Measurements from ENCODE around the gene KCNMA1.

The KCNMA1 gene

GRCh38 chr10:77079592-77080300 is 557.9 kb downstream of the KCNMA1 start:
- peak; percentile 26 for DNase-seq (ENCODE audit: low spot score)

- DNase-seq (ENCODE audit: low spot score), result no peak
These were observed 560.2 kb downstream of the KCNMA1 start for GRCh38 chr10:77077316-77077945.

DNA sequence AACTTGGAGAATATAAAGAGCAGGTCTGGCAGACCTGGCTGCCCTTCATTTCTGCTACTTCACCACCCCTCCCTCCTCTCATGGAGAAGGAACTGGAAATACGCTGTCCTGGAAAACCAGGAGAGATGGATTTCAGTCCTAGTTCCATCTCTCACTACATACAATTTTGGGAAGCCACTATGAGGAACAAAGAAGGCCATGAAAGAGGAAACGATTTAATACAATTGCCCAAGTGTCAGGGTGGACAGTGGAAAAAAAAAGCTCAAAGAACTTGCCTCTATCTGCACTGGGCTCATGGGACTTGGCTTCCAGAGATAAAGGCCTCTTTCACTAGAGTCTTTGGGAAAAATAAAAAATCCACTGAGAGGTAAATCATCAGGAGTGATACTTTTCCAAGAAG is 561.7 kb downstream of the KCNMA1 start:
- no peak for DNase-seq (ENCODE audit: low spot score)

DNA sequence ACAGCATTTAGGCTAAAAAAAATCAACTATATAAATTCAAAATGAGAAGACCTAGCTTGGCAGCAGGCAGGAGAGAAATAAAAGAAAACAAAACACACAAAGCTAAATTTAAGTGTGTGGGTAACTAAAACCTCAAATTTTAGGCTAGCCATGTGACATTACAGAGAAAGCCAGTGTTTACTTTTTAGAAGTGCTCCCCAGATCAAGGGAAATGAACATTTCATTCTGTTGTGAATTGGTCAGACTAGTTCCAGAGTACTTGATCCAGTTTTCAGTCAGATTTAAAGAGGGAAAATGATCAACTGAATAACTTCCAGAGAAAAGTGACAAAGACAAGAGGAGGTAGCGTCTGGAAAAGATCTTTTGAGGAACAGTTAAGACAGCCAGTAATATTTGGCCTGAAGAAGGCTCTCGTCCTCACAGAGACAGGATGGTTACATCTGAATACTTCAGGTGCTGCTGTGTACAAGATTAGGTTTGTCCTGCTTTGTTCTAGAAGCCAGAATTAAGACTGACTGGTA is 563.4 kb downstream of the KCNMA1 start:
- DNase-seq (ENCODE audit: low spot score), result no peak

- no peak for DNase-seq (ENCODE audit: low spot score)
These were observed 564.0 kb downstream of the KCNMA1 start for GRCh38 chr10:77073663-77073960.

GRCh38 chr10:77072836-77073662 is 564.6 kb downstream of the KCNMA1 start:
- no peak for DNase-seq (ENCODE audit: low spot score)

GRCh38 chr10:77072361-77072835 is 565.2 kb downstream of the KCNMA1 start:
- no peak for DNase-seq (ENCODE audit: low spot score)

DNA sequence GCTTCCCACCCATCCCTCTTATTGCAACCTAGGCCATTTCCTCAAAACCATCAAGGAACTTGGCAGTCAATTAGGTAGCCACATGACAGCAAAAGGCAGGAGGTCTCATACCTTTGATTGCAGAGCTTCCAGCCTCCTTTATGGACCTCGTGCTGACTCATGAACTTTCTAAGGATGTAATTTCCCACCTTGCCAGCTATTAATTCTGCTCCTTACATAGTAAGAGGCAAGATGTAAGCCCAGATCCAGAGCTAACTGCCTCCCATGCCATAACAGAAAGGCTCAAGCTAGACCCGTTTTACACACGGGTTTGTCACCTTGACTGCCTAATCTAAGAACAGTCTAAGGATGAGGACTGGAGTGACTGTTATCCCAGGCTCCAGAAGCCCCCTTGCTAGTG is 565.7 kb downstream of the KCNMA1 start:
- DNase-seq (ENCODE audit: low spot score), result no peak

DNA sequence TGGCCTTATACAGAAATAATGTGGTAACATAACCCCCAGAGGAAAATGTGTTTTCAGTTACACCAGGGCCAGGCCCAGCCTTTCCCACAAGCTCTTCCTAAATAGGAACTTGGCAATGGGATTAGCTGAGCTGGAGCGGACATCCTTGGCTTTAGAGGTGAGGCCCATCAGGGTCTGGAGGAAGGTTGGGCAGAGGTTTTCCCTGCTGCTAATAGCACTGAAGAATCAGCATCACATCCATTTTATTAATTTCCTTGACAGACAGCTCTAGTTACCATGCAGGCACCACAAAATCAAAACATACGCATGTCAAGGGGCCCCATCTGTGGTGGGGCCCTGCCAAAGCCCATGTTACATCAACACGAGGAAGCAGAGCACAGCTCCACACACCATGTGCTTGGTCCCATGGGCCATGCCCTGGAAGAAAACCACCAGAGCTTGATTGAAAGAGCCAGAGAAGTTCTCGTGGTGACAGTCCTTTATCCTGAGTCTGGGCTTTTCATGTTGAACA is 566.6 kb downstream of the KCNMA1 start:
- DNase-seq (ENCODE audit: low spot score), result no peak

- no peak for DNase-seq (ENCODE audit: low spot score)
These were observed 567.3 kb downstream of the KCNMA1 start for GRCh38 chr10:77070346-77070745.

- DNase-seq (ENCODE audit: low spot score), result no peak
These were observed 568.6 kb downstream of the KCNMA1 start for GRCh38 chr10:77068969-77069368.

- DNase-seq (ENCODE audit: low spot score), result no peak
These were observed 569.3 kb downstream of the KCNMA1 start for GRCh38 chr10:77068272-77068671.

- no peak for DNase-seq (ENCODE audit: low spot score)
These were observed 575.2 kb downstream of the KCNMA1 start for GRCh38 chr10:77062381-77062780.

GRCh38 chr10:77060913-77061312 is 576.7 kb downstream of the KCNMA1 start:
- no peak for DNase-seq (ENCODE audit: low spot score)

GRCh38 chr10:77056650-77057049 is 581.0 kb downstream of the KCNMA1 start:
- DNase-seq (ENCODE audit: low spot score), result no peak

GRCh38 chr10:77052593-77052992 is 585.0 kb downstream of the KCNMA1 start:
- DNase-seq (ENCODE audit: low spot score), result no peak

DNA sequence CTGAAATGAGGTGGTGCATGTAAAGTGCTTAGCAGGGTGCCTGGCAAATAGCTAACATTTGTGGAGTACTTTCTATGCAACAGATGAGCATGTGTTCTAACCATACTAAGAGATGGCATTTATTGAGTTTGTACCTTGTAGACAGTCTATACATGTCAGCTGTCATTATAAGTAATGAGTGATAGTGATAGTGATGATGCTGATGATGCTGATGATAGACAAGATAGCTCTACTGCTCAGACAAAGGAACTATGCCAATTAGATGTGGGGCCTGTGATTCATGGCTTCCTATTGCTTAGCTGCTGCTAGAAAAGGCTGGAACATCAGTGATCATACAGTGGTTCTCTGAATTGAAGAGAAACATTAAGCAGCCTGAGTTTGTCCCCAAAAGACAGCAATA is 585.8 kb downstream of the KCNMA1 start:
- DNase-seq (ENCODE audit: low spot score), result no peak

DNA sequence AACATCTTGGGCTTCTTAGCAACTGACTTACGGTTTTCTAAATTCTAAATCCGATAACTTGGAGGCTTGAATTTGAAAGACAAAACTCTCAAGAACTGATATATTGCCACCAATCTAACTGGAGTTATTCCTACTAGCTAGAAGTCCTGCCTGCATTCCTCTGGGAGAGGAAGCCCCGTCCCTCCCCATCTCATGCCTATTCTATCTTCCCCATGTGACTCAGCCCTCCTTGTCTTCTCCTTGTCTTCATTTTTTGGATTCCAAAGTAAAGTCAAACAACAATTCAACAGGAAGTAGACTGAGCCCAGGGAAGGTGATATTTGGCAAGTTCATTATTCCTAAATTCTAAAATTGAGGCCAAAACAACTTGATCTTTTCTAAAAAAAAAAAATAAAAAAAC is 587.7 kb downstream of the KCNMA1 start:
- no peak for DNase-seq (ENCODE audit: low spot score)

- no peak for DNase-seq (ENCODE audit: low spot score)
These were observed 588.5 kb downstream of the KCNMA1 start for GRCh38 chr10:77049146-77049545.

- DNase-seq (ENCODE audit: low spot score), result no peak
These were observed 592.5 kb downstream of the KCNMA1 start for GRCh38 chr10:77045085-77045484.

DNA sequence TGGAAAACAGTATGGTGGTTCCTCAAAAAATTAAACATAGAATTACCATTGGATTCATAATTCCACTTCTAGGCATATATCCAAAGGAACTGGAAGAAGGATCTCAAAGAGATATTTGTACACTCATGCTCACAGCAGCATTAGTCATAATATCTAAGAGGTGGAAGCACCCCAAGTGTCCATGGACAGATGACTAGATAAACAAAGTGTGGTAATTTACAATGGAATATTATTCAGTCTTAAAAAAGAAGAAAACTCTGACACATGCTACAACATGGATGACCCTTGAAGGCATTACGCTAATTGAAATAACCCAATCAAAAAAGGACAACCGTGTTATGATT is 594.2 kb downstream of the KCNMA1 start:
- DNase-seq (ENCODE audit: low spot score), result no peak

GRCh38 chr10:77042706-77043419 is 594.7 kb downstream of the KCNMA1 start:
- DNase-seq (ENCODE audit: low spot score), result no peak

All from pons (tissue), 1 donor.